Smooth muscle cell (in vitro differentiated cells): ENCODE measurements around the gene GCK. TPM values are rescaled to one million over a fixed set of nuclear protein-coding genes. Genes with fewer than 3 reads are reported as not detected.

ENCODE experiments used
- DNase-seq: peaks from one replicate; lab custom pipeline; 2025; ENCODE audit not compliant: unreplicated experiment; lab: John Stamatoyannopoulos, UW
- H2AFZ ChIP-seq: fragments of 200-600 bp; sonication (generic); 2 replicates; pipeline ENCODE4 v1.6.0; 2016; ENCODE audit warnings: antibody characterized with exemption, low read depth, mild to moderate bottlenecking
- H3F3A ChIP-seq: fragments of 200-600 bp; sonication (generic); 2 replicates; pipeline ENCODE4 v1.6.0; 2017; ENCODE audit warnings: antibody characterized with exemption, low read depth
- H3K27ac ChIP-seq: fragments of 200-600 bp; sonication (generic); 2 replicates; pipeline ENCODE4 v1.5.1; 2016; ENCODE audit warnings: low read depth, mild to moderate bottlenecking
- H3K27me3 ChIP-seq: fragments of 200-600 bp; sonication (generic); 2 replicates; pipeline ENCODE4 v1.6.1; 2016; ENCODE audit warnings: low read depth, mild to moderate bottlenecking
- H3K36me3 ChIP-seq: fragments of 200-600 bp; sonication (generic); 2 replicates; pipeline ENCODE4 v1.5.1; 2016; ENCODE audit warnings: low read depth
- H3K4me1 ChIP-seq: fragments of 200-600 bp; sonication (generic); 2 replicates; pipeline ENCODE4 v1.5.1; 2016; ENCODE audit warnings: low read depth
- H3K4me2 ChIP-seq: fragments of 200-600 bp; sonication (generic); 2 replicates; pipeline ENCODE4 v1.6.0; 2016; ENCODE audit warnings: mild to moderate bottlenecking
- H3K4me3 ChIP-seq: fragments of 200-600 bp; sonication (generic); 2 replicates; pipeline ENCODE4 v1.5.1; 2016; ENCODE audit warnings: mild to moderate bottlenecking
- H3K79me2 ChIP-seq: fragments of 200-600 bp; sonication (generic); 2 replicates; pipeline ENCODE4 v1.6.0; 2016; ENCODE audit warnings: low read depth, mild to moderate bottlenecking
- H3K9ac ChIP-seq: fragments of 200-600 bp; sonication (generic); 2 replicates; pipeline ENCODE4 v1.6.0; 2016; ENCODE audit warnings: low read depth
- H3K9me3 ChIP-seq: fragments of 200-600 bp; sonication (generic); replicated peaks from 2 replicates; pipeline ENCODE4 v1.5.1; 2016; ENCODE audit warnings: low read depth
- H4K20me1 ChIP-seq: fragments of 200-600 bp; sonication (generic); 2 replicates; pipeline ENCODE4 v1.6.0; 2016; ENCODE audit warnings: low read depth
- WGBS: methylation state at CpG from one replicate; pipeline ENCODE4 v1.1.7; 2016; ENCODE audit warnings: low lambda C conversion rate; 5-methylcytosine and 5-hydroxymethylcytosine counted together
- polyA plus RNA-seq: library from polyadenylated mRNA; unstranded; fragments of >200 nt; fragmentation: Nextera tagmentation; extraction: Ambion mirVana; gene quantifications from 2 replicates; pipeline ENCODE4 v1.2.1, GENCODE V29; 2016
- total RNA-seq: library from RNA; depleted of rRNA; stranded (reverse); fragments of >200 nt; gene quantifications from 2 replicates; pipeline ENCODE4 v1.2.3, GENCODE V29; 2014
- TF ChIP-seq, protein P1 (sequence below): fragments of 200-600 bp; sonication (generic); IDR thresholded peaks from 2 replicates; pipeline ENCODE4 v1.5.1; 2017; ENCODE audit warnings: borderline replicate concordance, mild to moderate bottlenecking, antibody characterized with exemption; ENCODE audit not compliant: insufficient read depth, poor library complexity, severe bottlenecking

The GCK gene
- total and polyA plus RNA-seq, 2 experiments from 2014 or later: 1.6 to 5.5 TPM

DNA sequence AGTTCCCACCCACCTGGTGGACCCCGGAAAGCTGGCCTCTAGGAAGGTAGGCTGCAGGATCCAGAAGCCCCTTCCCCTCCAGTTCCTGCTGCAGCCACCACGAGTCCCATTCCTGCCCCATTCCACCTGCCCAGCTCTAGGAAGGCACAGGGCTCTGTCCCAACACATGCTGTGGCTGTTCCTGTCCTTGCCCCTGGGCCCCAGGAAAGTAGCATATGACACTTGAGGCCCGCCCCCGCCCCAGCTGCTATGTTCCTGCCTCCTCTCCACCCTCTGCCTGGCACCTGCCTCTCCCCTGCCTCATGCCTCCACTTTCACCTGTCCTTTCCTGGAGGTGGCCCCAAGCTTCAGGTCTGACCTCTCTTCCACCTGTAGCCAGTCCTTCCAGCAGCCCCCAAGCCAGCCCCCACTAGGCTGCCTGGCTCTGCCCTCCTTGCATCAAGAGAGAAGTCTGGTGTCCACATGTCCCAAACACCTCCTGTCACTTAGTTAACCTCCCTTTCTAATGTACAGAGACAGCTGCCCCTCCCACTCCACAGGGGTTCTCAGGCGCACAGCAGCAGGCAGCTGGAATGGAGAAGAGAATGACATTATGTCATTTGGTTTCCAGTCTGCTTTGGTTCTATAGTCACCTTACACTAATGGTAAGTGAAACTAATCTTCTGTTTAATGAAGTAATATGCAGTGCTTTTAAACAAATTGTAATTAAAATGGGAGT lies 34.3 kb upstream of the GCK start:
- H3F3A ChIP-seq: no peaks in the 10 kb centered on the region
- H3K9me3 ChIP-seq: no peaks in the 10 kb centered on the region
- WGBS: 64% methylated on average over 5 of the region's 5 CpGs
- no peak overlapping the region for H2AFZ ChIP-seq
- no peaks in the 10 kb centered on the region for H3K27me3 ChIP-seq
- TF ChIP-seq, protein P1, sequence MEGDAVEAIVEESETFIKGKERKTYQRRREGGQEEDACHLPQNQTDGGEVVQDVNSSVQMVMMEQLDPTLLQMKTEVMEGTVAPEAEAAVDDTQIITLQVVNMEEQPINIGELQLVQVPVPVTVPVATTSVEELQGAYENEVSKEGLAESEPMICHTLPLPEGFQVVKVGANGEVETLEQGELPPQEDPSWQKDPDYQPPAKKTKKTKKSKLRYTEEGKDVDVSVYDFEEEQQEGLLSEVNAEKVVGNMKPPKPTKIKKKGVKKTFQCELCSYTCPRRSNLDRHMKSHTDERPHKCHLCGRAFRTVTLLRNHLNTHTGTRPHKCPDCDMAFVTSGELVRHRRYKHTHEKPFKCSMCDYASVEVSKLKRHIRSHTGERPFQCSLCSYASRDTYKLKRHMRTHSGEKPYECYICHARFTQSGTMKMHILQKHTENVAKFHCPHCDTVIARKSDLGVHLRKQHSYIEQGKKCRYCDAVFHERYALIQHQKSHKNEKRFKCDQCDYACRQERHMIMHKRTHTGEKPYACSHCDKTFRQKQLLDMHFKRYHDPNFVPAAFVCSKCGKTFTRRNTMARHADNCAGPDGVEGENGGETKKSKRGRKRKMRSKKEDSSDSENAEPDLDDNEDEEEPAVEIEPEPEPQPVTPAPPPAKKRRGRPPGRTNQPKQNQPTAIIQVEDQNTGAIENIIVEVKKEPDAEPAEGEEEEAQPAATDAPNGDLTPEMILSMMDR: no peak
- H3K9ac ChIP-seq: no peak overlapping the region
- H3K79me2 ChIP-seq: no peaks in the 10 kb centered on the region
- H3K4me3 ChIP-seq: no peak overlapping the region
- peaks cover 5% of the 10 kb centered on the region for H3K4me1 ChIP-seq
- H3K27ac ChIP-seq: no peak overlapping the region
- no peaks in the 10 kb centered on the region for H4K20me1 ChIP-seq
- no peaks in the 10 kb centered on the region for H3K36me3 ChIP-seq
- no peak for DNase-seq
- no peak overlapping the region for H3K4me2 ChIP-seq

DNA sequence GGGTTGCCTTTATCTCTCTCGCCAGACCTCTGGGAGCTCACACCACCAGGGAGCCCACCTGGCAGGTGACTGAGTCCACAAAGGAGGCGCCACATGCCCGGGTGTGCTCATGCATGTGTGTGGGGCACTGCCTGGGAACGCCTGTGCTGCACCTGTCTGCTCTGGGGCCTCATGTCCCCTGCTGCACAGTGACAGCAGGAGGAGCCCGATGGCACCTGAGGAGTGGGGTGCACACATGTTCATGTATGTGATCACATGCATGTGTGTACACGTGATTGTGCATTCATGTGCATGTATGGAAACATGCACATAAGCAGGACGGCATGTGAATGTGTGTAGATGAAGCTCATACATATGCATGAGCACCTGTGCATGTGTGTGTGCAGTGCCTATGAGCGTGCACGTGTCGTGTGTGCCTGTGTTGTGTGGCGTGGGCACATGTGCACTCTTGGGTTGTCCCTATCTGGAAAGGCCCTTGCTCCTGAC lies 33.6 kb upstream of the GCK start:
- Histone ChIP-seq H3K4me1 (peaks cover 9% of the 10 kb centered on the region), H3K27ac (no peak overlapping the region), H3K36me3 (no peaks in the 10 kb centered on the region), H3K79me2 (no peaks in the 10 kb centered on the region), H2AFZ (no peak overlapping the region), H3F3A (no peaks in the 10 kb centered on the region), H3K9me3 (no peaks in the 10 kb centered on the region), H3K27me3 (no peaks in the 10 kb centered on the region), H4K20me1 (no peaks in the 10 kb centered on the region), H3K9ac (no peak overlapping the region), H3K4me2 (no peak overlapping the region), H3K4me3 (no peak overlapping the region)
- TF ChIP-seq, protein P1: no peak
- WGBS: 87% methylated on average over 11 of the region's 11 CpGs
- DNase-seq: no peak

DNA sequence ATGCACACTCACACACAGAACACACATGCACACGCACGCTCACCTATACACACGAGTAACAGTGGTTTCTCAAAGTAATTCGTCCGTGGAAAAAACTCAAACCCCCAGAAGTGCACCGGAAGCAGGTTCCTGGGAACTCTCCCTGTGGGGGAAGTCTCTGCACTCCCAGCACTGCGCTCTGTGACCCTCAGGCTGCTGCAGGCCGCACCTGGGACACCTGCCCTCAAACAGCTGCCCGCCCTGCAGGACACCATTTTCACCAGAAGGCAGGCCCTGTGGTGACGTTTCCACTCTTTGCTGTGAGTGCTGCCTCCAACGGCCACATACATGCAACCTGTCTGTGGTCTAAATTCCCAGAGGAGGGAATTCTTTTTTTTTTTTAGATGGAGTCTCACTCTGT lies 32.8 kb upstream of the GCK start:
- Histone ChIP-seq H3K9ac (no peak overlapping the region), H4K20me1 (no peaks in the 10 kb centered on the region), H3K4me1 (peaks cover 9% of the 10 kb centered on the region), H3K27me3 (no peaks in the 10 kb centered on the region), H3K4me3 (no peak overlapping the region), H3K36me3 (no peaks in the 10 kb centered on the region), H3K9me3 (no peaks in the 10 kb centered on the region), H3K79me2 (no peaks in the 10 kb centered on the region), H3F3A (no peaks in the 10 kb centered on the region), H3K4me2 (no peak overlapping the region), H2AFZ (no peak overlapping the region), H3K27ac (no peak overlapping the region)
- DNase-seq: no peak
- TF ChIP-seq, protein P1: no peak
- 91% methylated on average over 11 of the region's 11 CpGs for WGBS
